HG03442 (cell line): ENCODE data around the gene CXCL9.
"Not testable (repeated sequence)": the region's sequence is repeated elsewhere in the genome, so short reads cannot be mapped to it uniquely, and the experiment has no call there.

ENCODE experiments used
- ATAC-seq: cut with Tn5 transposase; IDR thresholded peaks from one replicate; pipeline ENCODE4 v1.9.1; 2021; ENCODE audit warnings: mild to moderate bottlenecking, moderate library complexity; ENCODE audit not compliant: unreplicated experiment

CXCL9 gene

GRCh38 chr4:75963558-75963957 lies 43.8 kb downstream of the CXCL9 start:
- no peak for ATAC-seq

DNA sequence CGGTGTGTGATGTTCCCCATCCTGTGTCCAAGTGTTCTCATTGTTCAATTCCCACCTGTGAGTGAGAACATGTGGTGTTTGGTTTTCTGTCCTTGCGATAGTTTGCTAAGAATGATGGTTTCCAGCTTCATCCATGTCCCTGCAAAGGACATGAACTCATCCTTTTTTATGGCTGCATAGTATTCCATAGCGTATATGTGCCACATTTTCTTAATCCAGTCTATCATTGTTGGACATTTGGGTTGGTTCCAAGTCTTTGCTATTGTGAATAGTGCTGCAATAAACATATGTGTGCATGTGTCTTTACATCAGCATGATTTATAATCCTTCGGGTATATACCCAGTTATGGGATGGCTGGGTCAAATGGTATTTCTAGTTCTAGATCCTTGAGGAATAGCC lies 45.2 kb downstream of the CXCL9 start:
- not testable (repeated sequence) for ATAC-seq

- not testable (repeated sequence) for ATAC-seq
Observed at GRCh38 chr4:75958546-75958945, 48.8 kb downstream of the CXCL9 start.

DNA sequence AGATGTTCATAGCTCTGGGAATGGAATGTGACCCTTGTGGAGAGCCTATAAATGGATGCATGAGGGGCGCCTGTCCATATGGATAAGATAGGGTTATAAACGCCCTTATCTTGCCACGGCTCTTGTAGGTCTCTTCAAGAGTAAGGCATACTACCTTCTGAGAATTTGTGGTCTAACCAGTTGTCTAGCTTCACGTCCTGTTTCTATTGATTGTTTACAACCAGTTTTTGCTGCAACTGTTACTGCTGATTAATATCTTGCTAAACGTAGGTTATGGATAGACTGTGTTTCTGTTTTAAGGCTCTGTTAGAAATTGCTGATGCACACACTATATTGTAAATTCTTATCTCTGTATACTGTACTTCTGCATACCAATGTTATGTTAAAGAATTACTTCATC lies 52.5 kb downstream of the CXCL9 start:
- ATAC-seq, result not testable (repeated sequence)

- ATAC-seq, result no peak
Observed at GRCh38 chr4:75953509-75953908, 53.8 kb downstream of the CXCL9 start.
